ENCODE results near the gene GALNT2.

The GALNT2 gene

GRCh38 chr1:230163719-230164118, 96.7 kb downstream of the GALNT2 start:
- no peak for DNase-seq (ENCODE audit: low read depth, low spot score)

- DNase-seq (ENCODE audit: low read depth, low spot score): no peak
Observed at GRCh38 chr1:230165536-230165935, 98.5 kb downstream of the GALNT2 start.

- no peak for DNase-seq (ENCODE audit: low read depth, low spot score)
Observed at GRCh38 chr1:230166366-230167132, 99.5 kb downstream of the GALNT2 start.

GRCh38 chr1:230167419-230167852, 100.4 kb downstream of the GALNT2 start:
- no peak for DNase-seq (ENCODE audit: low read depth, low spot score)

GRCh38 chr1:230169454-230170152, 102.6 kb downstream of the GALNT2 start:
- no peak for DNase-seq (ENCODE audit: low read depth, low spot score)

GRCh38 chr1:230170153-230170547, 103.1 kb downstream of the GALNT2 start:
- no peak for DNase-seq (ENCODE audit: low read depth, low spot score)

GRCh38 chr1:230170622-230171021, 103.6 kb downstream of the GALNT2 start:
- DNase-seq (ENCODE audit: low read depth, low spot score): no peak

GRCh38 chr1:230171356-230172015, 104.4 kb downstream of the GALNT2 start:
- no peak for DNase-seq (ENCODE audit: low read depth, low spot score)

- no peak for DNase-seq (ENCODE audit: low read depth, low spot score)
Observed at GRCh38 chr1:230172016-230172537, 105.0 kb downstream of the GALNT2 start.

GRCh38 chr1:230173187-230173975, 106.3 kb downstream of the GALNT2 start:
- no peak for DNase-seq (ENCODE audit: low read depth, low spot score)

GRCh38 chr1:230174041-230174440, 107.0 kb downstream of the GALNT2 start:
- no peak for DNase-seq (ENCODE audit: low read depth, low spot score)

GRCh38 chr1:230174471-230175162, 107.6 kb downstream of the GALNT2 start:
- DNase-seq (ENCODE audit: low read depth, low spot score): no peak

- DNase-seq (ENCODE audit: low read depth, low spot score): no peak
Observed at GRCh38 chr1:230175163-230175747, 108.2 kb downstream of the GALNT2 start.

- DNase-seq (ENCODE audit: low read depth, low spot score): no peak
Observed at GRCh38 chr1:230175839-230176238, 108.8 kb downstream of the GALNT2 start.

- no peak for DNase-seq (ENCODE audit: low read depth, low spot score)
Observed at GRCh38 chr1:230176326-230176725, 109.3 kb downstream of the GALNT2 start.

- no peak for DNase-seq (ENCODE audit: low read depth, low spot score)
Observed at GRCh38 chr1:230176871-230177411, 109.9 kb downstream of the GALNT2 start.

- no peak for DNase-seq (ENCODE audit: low read depth, low spot score)
Observed at GRCh38 chr1:230179249-230179648, 112.2 kb downstream of the GALNT2 start.

GRCh38 chr1:230185076-230186001, 118.3 kb downstream of the GALNT2 start:
- DNase-seq (ENCODE audit: low read depth, low spot score): no peak
